K562 (cell line): Measurements from ENCODE around the gene SLC32A1. TPM values are rescaled to one million over a fixed set of nuclear protein-coding genes. Genes with fewer than 3 reads are reported as not detected.
A peak's percentile ranks its signal among the peaks of the same experiment; 100 is the strongest.

ENCODE experiments used
- ATAC-seq: fragments of 200-7000 bp; cut with Tn5 transposase; 3 replicates; pipeline ENCODE4 v1.9.1; 2020; ENCODE audit warnings: moderate library complexity
- BruUV-seq: library from RNA; stranded (reverse); fragments of 400-500 nt; replicated peaks from 2 replicates; lab custom pipeline; 2021; lab: Mats Ljungman, UMichigan
- CTCF ChIA-PET: fragments of 300-600 bp; formaldehyde crosslinking; extraction: SDS; loops from one replicate; lab custom pipeline; 2021; ENCODE audit warnings: low intra/inter-chr PET ratio; lab: Yijun Ruan, JAX
- POLR2A ChIA-PET: fragments of 300-600, 350-650 bp; sonication (Branson Sonifier 250); formaldehyde crosslinking; extraction: SDS; loops from one replicate; lab custom pipeline; 2021; ENCODE audit warnings: antibody characterized with exemption, inconsistent platforms; lab: Yijun Ruan, JAX
- DNase-seq, 4 experiments: peaks; one replicate each; pipeline versions ENCODE4 v3.0.0 to v3.0.0-alpha.2; 2011 to 2018; ENCODE audit warnings: low spot score in 3 of 4, mixed read lengths in 3 of 4; ENCODE audit errors: extremely low read depth in 1 of 4
- FAIRE-seq: peaks from 2 replicates; lab custom pipeline; 2011; peaks lifted over from hg19 to GRCh38; lab: Jason Lieb, UNC
- H2AFZ ChIP-seq: 2 replicates; pipeline ENCODE4 v1.6.0; 2011; ENCODE audit warnings: low read depth, low read length, control low read depth, inconsistent platforms
- H3K27ac ChIP-seq: fragments of 200-600 bp; 3 replicates; pipeline ENCODE4 v1.8.0; 2011; ENCODE audit warnings: low read depth, mild to moderate bottlenecking, control low read depth, inconsistent platforms, low read length, moderate library complexity, mixed read lengths; ENCODE audit errors: extremely low read depth
- H3K27me3 ChIP-seq, 2 experiments: fragments of 300-600 bp in 1 of 2; 2 replicates in 1 of 2; 3 replicates in 1 of 2; pipeline versions ENCODE4 v1.6.0 to v1.8.0; 2011; ENCODE audit warnings: inconsistent platforms in 2 of 2, low read length in 2 of 2, mild to moderate bottlenecking in 1 of 2, mixed read lengths in 1 of 2, moderate library complexity in 1 of 2; ENCODE audit not compliant: control insufficient read depth in 2 of 2, insufficient read depth in 2 of 2
- H3K36me3 ChIP-seq: fragments of 300-600 bp; 3 replicates; pipeline ENCODE4 v1.8.0; 2011; ENCODE audit warnings: mild to moderate bottlenecking, low read length, inconsistent platforms; ENCODE audit not compliant: control insufficient read depth, insufficient read depth
- H3K4me1 ChIP-seq, 2 experiments: fragments of 200-600 bp in 1 of 2; replicated peaks in 1 of 2; 2 replicates in 1 of 2; 3 replicates in 1 of 2; pipeline versions ENCODE4 v1.5.1 to v1.8.0; 2011; ENCODE audit warnings: inconsistent platforms in 2 of 2, low read length in 2 of 2, mild to moderate bottlenecking in 1 of 2, mixed read lengths in 1 of 2, moderate library complexity in 1 of 2; ENCODE audit not compliant: control insufficient read depth in 2 of 2, insufficient read depth in 2 of 2
- H3K4me2 ChIP-seq: 2 replicates; pipeline ENCODE4 v1.6.1; 2011; ENCODE audit warnings: low read length, control low read depth, inconsistent platforms, mixed read lengths; ENCODE audit not compliant: insufficient read depth
- H3K4me3 ChIP-seq: fragments of 200-600 bp; sonication (generic), shearing (Covaris generic); 2 replicates; pipeline ENCODE4 v1.5.1; 2016; ENCODE audit warnings: control low read depth, inconsistent platforms
- H3K79me2 ChIP-seq: fragments of 200-600 bp; 3 replicates; pipeline ENCODE4 v1.8.0; 2011; ENCODE audit warnings: low read length, inconsistent platforms; ENCODE audit not compliant: control insufficient read depth, insufficient read depth
- H3K9ac ChIP-seq, 2 experiments: 2 replicates each; pipeline versions ENCODE4 v1.6.0 to v1.6.1; 2011; ENCODE audit warnings: low read depth in 2 of 2, low read length in 2 of 2, control low read depth in 1 of 2, inconsistent platforms in 1 of 2, mild to moderate bottlenecking in 1 of 2, mixed read lengths in 1 of 2; ENCODE audit not compliant: insufficient read depth in 1 of 2
- H3K9me1 ChIP-seq: one replicate; pipeline ENCODE4 v1.6.0; 2011; ENCODE audit warnings: inconsistent platforms, mild to moderate bottlenecking, low read length, moderate library complexity; ENCODE audit not compliant: control insufficient read depth, insufficient read depth
- H3K9me3 ChIP-seq: replicated peaks from 2 replicates; pipeline ENCODE4 v1.5.1; 2011; ENCODE audit warnings: low read depth, low read length, inconsistent platforms; ENCODE audit not compliant: control insufficient read depth, insufficient read depth
- H4K20me1 ChIP-seq: replicated peaks from 2 replicates; pipeline ENCODE4 v1.6.1; 2011; ENCODE audit warnings: low read length, inconsistent platforms, mixed read lengths; ENCODE audit not compliant: control insufficient read depth, insufficient read depth
- CBFB ChIP-seq: sonication (generic); formaldehyde crosslinking; IDR thresholded peaks from 2 replicates; pipeline ENCODE4 v1.4.0; 2020; ENCODE audit warnings: mild to moderate bottlenecking, missing genetic modification reagents
- GTF2B ChIP-seq: IDR thresholded peaks from 2 replicates; pipeline ENCODE4 v1.6.1; 2011; ENCODE audit not compliant: insufficient read length; ENCODE audit errors: extremely low read depth
- NR1H2 ChIP-seq: sonication (generic); formaldehyde crosslinking; IDR thresholded peaks from 2 replicates; pipeline ENCODE4 v1.4.0; 2020; ENCODE audit warnings: mild to moderate bottlenecking, missing genetic modification reagents
- TFE3 ChIP-seq: fragments of 450-650 bp; formaldehyde crosslinking; IDR thresholded peaks from 2 replicates; pipeline ENCODE4 v1.4.0; 2020; ENCODE audit warnings: mild to moderate bottlenecking, mixed read lengths
- VEZF1 ChIP-seq: fragments of 200-800 bp; sonication (Bioruptor generic); IDR thresholded peaks from 2 replicates; pipeline ENCODE4 v1.6.1; 2017; ENCODE audit warnings: missing genetic modification characterization, missing compliant biosample characterization
- ZNF277 ChIP-seq: fragments of 250-450 bp; sonication (Bioruptor Pico); IDR thresholded peaks from 2 replicates; pipeline ENCODE4 v1.8.0; 2022; ENCODE audit warnings: inconsistent platforms, mild to moderate bottlenecking, moderate library complexity, borderline replicate concordance
- ZNF696 ChIP-seq: fragments of 250-450 bp; sonication (Bioruptor Pico); conservative IDR thresholded peaks from 2 replicates; pipeline ENCODE4 v1.4.0; 2020; ENCODE audit warnings: mild to moderate bottlenecking, moderate library complexity
- in situ Hi-C: fragments of 300-500 bp; cut with MboI; formaldehyde crosslinking; loops from 4 replicates; pipeline ENCODE4 v1.15.0; 2018; ENCODE audit warnings: inconsistent platforms, mixed read lengths
- intact Hi-C: fragments of 100-400 bp; cut with micrococcal nuclease; formaldehyde crosslinking; loops from 2 replicates; pipeline ENCODE4 v1.14.2; 2022
- polyA plus RNA-seq, 8 experiments: library from polyadenylated mRNA; depleted of rRNA in 4 of 8; stranded (reverse) in 5 of 8; unstranded in 3 of 8; fragments of >200 nt; fragmentation: Nextera tagmentation in 2 of 8; fragmentation: Illumina TruSeq in 1 of 8; extraction: Ambion mirVana in 2 of 8; extraction: Trizol in 1 of 8; gene quantifications; 2 replicates each; pipeline versions ENCODE4 v1.2.1 to v1.2.3, GENCODE V29; 2011 to 2014; ENCODE audit warnings: inconsistent platforms in 1 of 8, missing spikeins in 1 of 8
- total RNA-seq, 7 experiments: library from RNA; depleted of rRNA in 6 of 7; stranded (reverse); fragments of >200 nt in 6 of 7; fragmentation: Illumina TruSeq in 2 of 7; extraction: Trizol in 2 of 7; gene quantifications; 2 replicates each; pipeline versions ENCODE4 v1.2.1 to v1.2.3, GENCODE V29; 2011 to 2021; ENCODE audit warnings: low replicate concordance in 1 of 7

SLC32A1 gene
- total and polyA plus RNA-seq, 9 of the 15 experiments (the other 6 are each of a cell fraction or from before 2014, with no cell fraction given) = not detected

- ATAC-seq = no peak
- Histone ChIP-seq H3K9me1 (peaks cover 4% of the 10 kb centered on the region), H3K9ac (no peak overlapping the region), H3K27me3 (no peaks in the 10 kb centered on the region), H3K79me2 (no peaks in the 10 kb centered on the region), H2AFZ (no peak overlapping the region), H3K27ac (no peak overlapping the region), H3K4me2 (no peak overlapping the region), H3K9me3 (no peaks in the 10 kb centered on the region), H3K36me3 (peaks cover 83% of the 10 kb centered on the region), H3K4me3 (no peak overlapping the region), H3K4me1 (peaks cover 0 to 5% of the 10 kb centered on the region in 2 experiments; a peak in 2 of 5 replicates), H4K20me1 (0 out of 2 replicates have a peak, but pooled peaks cover 2% of the 10 kb centered on the region)
- in situ Hi-C loops (no loop called here), intact Hi-C loops (no loop called here)
- no TSS peak for BruUV-seq
- TF ChIP-seq NR1H2 (CRISPR knock-in tag) (no peak), TFE3 (CRISPR knock-in tag) (peak; percentile 78), GTF2B (no peak), VEZF1 (no peak), ZNF696 (no peak), ZNF277 (CRISPR knock-in tag) (no peak), CBFB (no peak)
- ChIA-PET POLR2A (interaction anchor here (0.5 kb wide), 1 partner anchor 570 kb away, joined by 3 read pairs; no protein-coding TSS in a partner anchor), CTCF (no interaction called here)
- no peak for DNase-seq
- FAIRE-seq = no peak
Measured at GRCh38 chr20:38762174-38762573, 37.9 kb downstream of the SLC32A1 start.
